ENCODE measurements around the gene PIK3R3.

PIK3R3 gene

GRCh38 chr1:46110521-46110920, 21.9 kb downstream of the PIK3R3 start:
- peaks cover 2 to 59% of the 10 kb centered on the region in 2 donors for H3K36me3 ChIP-seq (replicated peaks in 1 of 2; ENCODE audit: control insufficient read depth in 2 of 2, insufficient read depth in 2 of 2, low read length in 2 of 2)
- no peak for DNase-seq (ENCODE audit: low spot score)
- no peak overlapping the region for H2AK5ac ChIP-seq (ENCODE audit: low read depth, low read length)
- H3K27ac ChIP-seq (replicated peaks; ENCODE audit: low read length), result no peak overlapping the region
- no peak overlapping the region for H3K14ac ChIP-seq (ENCODE audit: low read length)
- no peak overlapping the region for H2BK15ac ChIP-seq (ENCODE audit: low read length)
- no peak overlapping the region for H2BK12ac ChIP-seq (ENCODE audit: low read length)
- no peak overlapping the region for H3K4me3 ChIP-seq (ENCODE audit: low read length in 2 of 2)
- no peak overlapping the region for H3K18ac ChIP-seq (ENCODE audit: low read length)
- H4K91ac ChIP-seq (ENCODE audit: low read depth, low read length, poor library complexity), result no peak overlapping the region
- H3K4me2 ChIP-seq (ENCODE audit: insufficient read depth, low read length, poor library complexity, severe bottlenecking), result no peak overlapping the region
- peaks cover 4% of the 10 kb centered on the region for H3K79me1 ChIP-seq (ENCODE audit: low read depth, low read length)
- no peak overlapping the region for H3K23ac ChIP-seq (ENCODE audit: low read depth, low read length, poor library complexity)
- no peak overlapping the region for H2BK120ac ChIP-seq (ENCODE audit: low read depth, low read length)
- H4K8ac ChIP-seq (ENCODE audit: low read depth, low read length), result no peak overlapping the region
- H3K4ac ChIP-seq (ENCODE audit: low read length), result no peak overlapping the region
- no peak overlapping the region for H2AFZ ChIP-seq (ENCODE audit: low read length)
- no peaks in the 10 kb centered on the region for H3K27me3 ChIP-seq (ENCODE audit: control insufficient read depth in 3 of 3, insufficient read depth in 3 of 3, low read depth in 1 of 3, low read length in 3 of 3)
- no peaks in the 10 kb centered on the region for H3K4me1 ChIP-seq (ENCODE audit: control insufficient read depth in 2 of 2, insufficient read depth in 1 of 2, low read depth in 1 of 2, low read length in 2 of 2)
- no peak overlapping the region for H3K9ac ChIP-seq (ENCODE audit: low read depth, low read length, poor library complexity)
- no peak overlapping the region for H2BK5ac ChIP-seq (ENCODE audit: low read length)
- WGBS, 2 donors (ENCODE audit: extremely low coverage in 2 of 2, insufficient read length in 2 of 2, insufficient replicate concordance in 1 of 2), result no CpG with 5 or more reads among the region's 1 CpG
- no peaks in the 10 kb centered on the region for H3K9me3 ChIP-seq (replicated peaks in 1 of 2; ENCODE audit: control insufficient read depth in 2 of 2, insufficient read depth in 1 of 2, low read depth in 1 of 2, low read length in 2 of 2)

- Histone ChIP-seq H3K27me3 (ENCODE audit: control insufficient read depth in 3 of 3, insufficient read depth in 3 of 3, low read depth in 1 of 3, low read length in 3 of 3) (no peaks in the 10 kb centered on the region), H2BK5ac (ENCODE audit: low read length) (no peak overlapping the region), H3K4me2 (ENCODE audit: insufficient read depth, low read length, poor library complexity, severe bottlenecking) (no peak overlapping the region), H3K79me1 (ENCODE audit: low read depth, low read length) (peaks cover 9% of the 10 kb centered on the region), H3K4me1 (ENCODE audit: control insufficient read depth in 2 of 2, insufficient read depth in 1 of 2, low read depth in 1 of 2, low read length in 2 of 2) (no peaks in the 10 kb centered on the region), H3K18ac (ENCODE audit: low read length) (no peak overlapping the region), H3K23ac (ENCODE audit: low read depth, low read length, poor library complexity) (no peak overlapping the region), H3K14ac (ENCODE audit: low read length) (no peak overlapping the region), H3K9me3 (replicated peaks in 1 of 2; ENCODE audit: control insufficient read depth in 2 of 2, insufficient read depth in 1 of 2, low read depth in 1 of 2, low read length in 2 of 2) (peaks cover 2 to 39% of the 10 kb centered on the region in 2 donors), H2BK120ac (ENCODE audit: low read depth, low read length) (no peak overlapping the region), H4K91ac (ENCODE audit: low read depth, low read length, poor library complexity) (no peak overlapping the region), H3K4ac (ENCODE audit: low read length) (no peak overlapping the region), H3K4me3 (ENCODE audit: low read length in 2 of 2) (no peak overlapping the region), H2BK15ac (ENCODE audit: low read length) (no peak overlapping the region), H3K27ac (replicated peaks; ENCODE audit: low read length) (no peak overlapping the region), H2BK12ac (ENCODE audit: low read length) (no peak overlapping the region), H2AK5ac (ENCODE audit: low read depth, low read length) (no peak overlapping the region), H2AFZ (ENCODE audit: low read length) (no peak overlapping the region), H3K36me3 (replicated peaks in 1 of 2; ENCODE audit: control insufficient read depth in 2 of 2, insufficient read depth in 2 of 2, low read length in 2 of 2) (peaks cover 10 to 76% of the 10 kb centered on the region in 2 donors), H3K9ac (ENCODE audit: low read depth, low read length, poor library complexity) (no peak overlapping the region), H4K8ac (ENCODE audit: low read depth, low read length) (no peak overlapping the region)
- DNase-seq (ENCODE audit: low spot score), result no peak
- WGBS, 2 donors (ENCODE audit: extremely low coverage in 2 of 2, insufficient read length in 2 of 2, insufficient replicate concordance in 1 of 2), result no CpG with 5 or more reads among the region's 6 CpGs
These were observed 29.5 kb downstream of the PIK3R3 start for GRCh38 chr1:46102769-46103476.

- Histone ChIP-seq H2BK5ac (ENCODE audit: low read length) (no peak overlapping the region), H2BK15ac (ENCODE audit: low read length) (no peak overlapping the region), H3K4ac (ENCODE audit: low read length) (no peak overlapping the region), H2BK120ac (ENCODE audit: low read depth, low read length) (no peak overlapping the region), H3K14ac (ENCODE audit: low read length) (no peak overlapping the region), H3K4me1 (ENCODE audit: control insufficient read depth in 2 of 2, insufficient read depth in 1 of 2, low read depth in 1 of 2, low read length in 2 of 2) (no peaks in the 10 kb centered on the region), H2AFZ (ENCODE audit: low read length) (no peak overlapping the region), H4K8ac (ENCODE audit: low read depth, low read length) (no peak overlapping the region), H2BK12ac (ENCODE audit: low read length) (no peak overlapping the region), H4K91ac (ENCODE audit: low read depth, low read length, poor library complexity) (no peak overlapping the region), H3K23ac (ENCODE audit: low read depth, low read length, poor library complexity) (no peak overlapping the region), H3K18ac (ENCODE audit: low read length) (no peak overlapping the region), H3K9ac (ENCODE audit: low read depth, low read length, poor library complexity) (no peak overlapping the region), H2AK5ac (ENCODE audit: low read depth, low read length) (no peak overlapping the region), H3K27me3 (ENCODE audit: control insufficient read depth in 3 of 3, insufficient read depth in 3 of 3, low read depth in 1 of 3, low read length in 3 of 3) (no peaks in the 10 kb centered on the region), H3K4me3 (ENCODE audit: low read length in 2 of 2) (no peak overlapping the region), H3K36me3 (replicated peaks in 1 of 2; ENCODE audit: control insufficient read depth in 2 of 2, insufficient read depth in 2 of 2, low read length in 2 of 2) (peaks cover 9 to 85% of the 10 kb centered on the region in 2 donors), H3K27ac (replicated peaks; ENCODE audit: low read length) (no peak overlapping the region), H3K4me2 (ENCODE audit: insufficient read depth, low read length, poor library complexity, severe bottlenecking) (no peak overlapping the region), H3K79me1 (ENCODE audit: low read depth, low read length) (peaks cover 7% of the 10 kb centered on the region), H3K9me3 (replicated peaks in 1 of 2; ENCODE audit: control insufficient read depth in 2 of 2, insufficient read depth in 1 of 2, low read depth in 1 of 2, low read length in 2 of 2) (peaks cover 2 to 54% of the 10 kb centered on the region in 2 donors)
- DNase-seq (ENCODE audit: low spot score), result no peak
- no CpG with 5 or more reads among the region's 1 CpG for WGBS, 2 donors (ENCODE audit: extremely low coverage in 2 of 2, insufficient read length in 2 of 2, insufficient replicate concordance in 1 of 2)
These were observed 33.2 kb downstream of the PIK3R3 start for GRCh38 chr1:46099215-46099614.

GRCh38 chr1:46098027-46098712, 34.3 kb downstream of the PIK3R3 start:
- DNase-seq (ENCODE audit: low spot score), result no peak
- no peak overlapping the region for H2AFZ ChIP-seq (ENCODE audit: low read length)
- H3K79me1 ChIP-seq (ENCODE audit: low read depth, low read length), result peaks cover 6% of the 10 kb centered on the region
- no peaks in the 10 kb centered on the region for H3K27me3 ChIP-seq (ENCODE audit: control insufficient read depth in 3 of 3, insufficient read depth in 3 of 3, low read depth in 1 of 3, low read length in 3 of 3)
- H3K36me3 ChIP-seq (replicated peaks in 1 of 2; ENCODE audit: control insufficient read depth in 2 of 2, insufficient read depth in 2 of 2, low read length in 2 of 2), result peaks cover 5 to 82% of the 10 kb centered on the region in 2 donors
- no peak overlapping the region for H4K91ac ChIP-seq (ENCODE audit: low read depth, low read length, poor library complexity)
- no CpG with 5 or more reads among the region's 3 CpGs for WGBS, 2 donors (ENCODE audit: extremely low coverage in 2 of 2, insufficient read length in 2 of 2, insufficient replicate concordance in 1 of 2)
- no peak overlapping the region for H3K27ac ChIP-seq (replicated peaks; ENCODE audit: low read length)
- no peak overlapping the region for H3K23ac ChIP-seq (ENCODE audit: low read depth, low read length, poor library complexity)
- no peak overlapping the region for H2BK12ac ChIP-seq (ENCODE audit: low read length)
- no peak overlapping the region for H2AK5ac ChIP-seq (ENCODE audit: low read depth, low read length)
- H3K9ac ChIP-seq (ENCODE audit: low read depth, low read length, poor library complexity), result no peak overlapping the region
- no peak overlapping the region for H3K4me2 ChIP-seq (ENCODE audit: insufficient read depth, low read length, poor library complexity, severe bottlenecking)
- H3K4me1 ChIP-seq (ENCODE audit: control insufficient read depth in 2 of 2, insufficient read depth in 1 of 2, low read depth in 1 of 2, low read length in 2 of 2), result no peaks in the 10 kb centered on the region
- H2BK120ac ChIP-seq (ENCODE audit: low read depth, low read length), result no peak overlapping the region
- no peak overlapping the region for H3K4ac ChIP-seq (ENCODE audit: low read length)
- no peak overlapping the region for H4K8ac ChIP-seq (ENCODE audit: low read depth, low read length)
- H3K4me3 ChIP-seq (ENCODE audit: low read length in 2 of 2), result no peak overlapping the region
- no peak overlapping the region for H2BK5ac ChIP-seq (ENCODE audit: low read length)
- H3K14ac ChIP-seq (ENCODE audit: low read length), result no peak overlapping the region
- H2BK15ac ChIP-seq (ENCODE audit: low read length), result no peak overlapping the region
- peaks cover 2 to 52% of the 10 kb centered on the region in 2 donors for H3K9me3 ChIP-seq (replicated peaks in 1 of 2; ENCODE audit: control insufficient read depth in 2 of 2, insufficient read depth in 1 of 2, low read depth in 1 of 2, low read length in 2 of 2)
- H3K18ac ChIP-seq (ENCODE audit: low read length), result no peak overlapping the region
